GM18507 (cell line): Measurements from ENCODE around the gene RSPH3.
"Not testable (repeated sequence)": the region's sequence is repeated elsewhere in the genome, so short reads cannot be mapped to it uniquely, and the experiment has no call there.

ENCODE experiments used
- DNase-seq: peaks from one replicate; pipeline ENCODE4 v3.0.0; 2011; ENCODE audit warnings: low read depth; ENCODE audit not compliant: insufficient read length; ENCODE audit errors: extremely low spot score
- FAIRE-seq: peaks from 2 replicates; lab custom pipeline; 2011; peaks lifted over from hg19 to GRCh38; lab: Jason Lieb, UNC

RSPH3 gene

GRCh38 chr6:158989711-158990110 is 10.3 kb downstream of the RSPH3 start:
- not testable (repeated sequence) for FAIRE-seq, DNase-seq

- DNase-seq (no peak), FAIRE-seq (no peak)
Measured at GRCh38 chr6:158988477-158988876, 11.5 kb downstream of the RSPH3 start.

- DNase-seq (no peak), FAIRE-seq (no peak)
Measured at GRCh38 chr6:158987657-158988056, 12.3 kb downstream of the RSPH3 start.

GRCh38 chr6:158978757-158979156 is 21.2 kb downstream of the RSPH3 start:
- DNase-seq (no peak), FAIRE-seq (no peak)

GRCh38 chr6:158977382-158977781 is 22.6 kb downstream of the RSPH3 start:
- DNase-seq (no peak), FAIRE-seq (no peak)

GRCh38 chr6:158972241-158973233 is 27.5 kb downstream of the RSPH3 start:
- DNase-seq: no peak
- FAIRE-seq: peak; percentile 86

GRCh38 chr6:158970640-158971275 is 29.2 kb downstream of the RSPH3 start:
- DNase-seq (no peak), FAIRE-seq (no peak)

- DNase-seq (no peak), FAIRE-seq (no peak)
Measured at GRCh38 chr6:158969148-158969547, 30.9 kb downstream of the RSPH3 start.

- FAIRE-seq (no peak), DNase-seq (no peak)
Measured at GRCh38 chr6:158963020-158963808, 36.8 kb downstream of the RSPH3 start.

GRCh38 chr6:158962371-158962770 is 37.6 kb downstream of the RSPH3 start:
- DNase-seq (no peak), FAIRE-seq (no peak)

GRCh38 chr6:158960026-158960425 is 40.0 kb downstream of the RSPH3 start:
- no peak for DNase-seq
- FAIRE-seq: no peak

- no peak for DNase-seq
- FAIRE-seq: no peak
Measured at GRCh38 chr6:158959552-158959951, 40.5 kb downstream of the RSPH3 start.

GRCh38 chr6:158958504-158959386 is 41.3 kb downstream of the RSPH3 start:
- DNase-seq (no peak), FAIRE-seq (no peak)

GRCh38 chr6:158955255-158955654 is 44.7 kb downstream of the RSPH3 start:
- DNase-seq (no peak), FAIRE-seq (no peak)

GRCh38 chr6:158954753-158955152 is 45.2 kb downstream of the RSPH3 start:
- DNase-seq (no peak), FAIRE-seq (no peak)

GRCh38 chr6:158952011-158952410 is 48.0 kb downstream of the RSPH3 start:
- DNase-seq, FAIRE-seq: not testable (repeated sequence)

- not testable (repeated sequence) for FAIRE-seq, DNase-seq
Measured at GRCh38 chr6:158951565-158951964, 48.4 kb downstream of the RSPH3 start.

GRCh38 chr6:158947284-158947683 is 52.7 kb downstream of the RSPH3 start:
- FAIRE-seq (no peak), DNase-seq (no peak)
